Measurements from ENCODE around the gene CLIC2.

Gene CLIC2

GRCh38 chrX:155262970-155263754 lies 71.3 kb downstream of the CLIC2 start:
- no peak for DNase-seq

- no peak for DNase-seq
These were observed 74.7 kb downstream of the CLIC2 start for GRCh38 chrX:155259752-155260151.

DNA sequence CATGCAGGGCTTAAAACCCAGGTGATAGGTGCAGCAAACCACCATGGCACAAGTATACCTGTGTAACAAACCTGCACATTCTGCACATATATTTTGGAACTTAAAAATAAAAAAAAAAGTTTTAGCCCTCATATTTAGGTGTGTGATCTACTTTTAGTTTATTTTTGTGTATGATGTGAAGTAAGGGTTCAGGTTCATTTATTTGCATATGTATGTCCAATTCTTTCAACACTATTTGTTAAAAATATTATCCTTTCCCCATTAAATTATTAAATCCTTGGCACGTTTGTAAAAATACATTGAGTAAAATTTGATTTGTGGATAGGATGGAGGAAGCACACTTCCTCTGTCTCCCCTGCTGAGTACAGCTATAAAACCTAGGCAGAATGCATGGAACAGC lies 83.0 kb downstream of the CLIC2 start:
- no peak for DNase-seq

GRCh38 chrX:155247497-155247896 lies 86.9 kb downstream of the CLIC2 start:
- DNase-seq, result no peak

DNA sequence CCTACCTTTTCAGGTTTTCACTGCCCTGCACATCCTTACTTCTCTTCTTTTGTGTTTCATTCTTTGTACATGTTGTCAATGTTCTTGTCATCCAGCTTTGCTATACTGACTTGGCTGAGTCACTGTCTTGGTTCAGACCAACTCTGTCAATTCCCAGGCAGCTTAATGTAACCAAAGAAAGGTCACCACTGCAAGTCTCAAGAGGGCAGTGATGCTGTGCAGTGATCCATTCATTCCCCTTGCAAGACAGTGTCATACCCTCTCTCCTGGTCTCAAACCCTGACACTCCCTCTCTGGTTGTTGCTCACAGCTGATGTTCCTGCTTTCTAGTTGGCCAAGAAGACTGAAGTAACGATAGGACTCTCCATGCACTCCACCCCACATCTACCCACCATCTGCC lies 87.7 kb downstream of the CLIC2 start:
- no peak for DNase-seq

DNA sequence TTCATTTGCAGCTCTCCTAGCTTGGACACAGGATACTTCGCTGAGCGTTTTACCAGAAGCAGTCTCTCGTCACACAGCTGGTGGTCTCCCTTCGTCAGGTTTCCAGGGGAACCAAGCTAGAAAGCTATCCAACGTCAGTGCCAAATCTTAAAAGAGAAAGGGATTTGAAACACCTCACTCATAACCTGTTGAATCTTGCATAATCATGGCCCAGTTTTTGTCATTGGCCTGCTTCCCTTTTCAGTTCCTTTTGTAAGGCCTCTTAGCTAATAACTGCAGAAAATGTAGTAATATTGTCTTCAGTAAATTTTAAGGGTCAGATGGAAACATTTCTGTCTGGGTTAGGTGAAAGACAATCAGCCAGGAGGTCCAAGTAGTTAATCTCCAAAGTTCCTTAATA lies 92.1 kb downstream of the CLIC2 start:
- DNase-seq, result no peak

DNA sequence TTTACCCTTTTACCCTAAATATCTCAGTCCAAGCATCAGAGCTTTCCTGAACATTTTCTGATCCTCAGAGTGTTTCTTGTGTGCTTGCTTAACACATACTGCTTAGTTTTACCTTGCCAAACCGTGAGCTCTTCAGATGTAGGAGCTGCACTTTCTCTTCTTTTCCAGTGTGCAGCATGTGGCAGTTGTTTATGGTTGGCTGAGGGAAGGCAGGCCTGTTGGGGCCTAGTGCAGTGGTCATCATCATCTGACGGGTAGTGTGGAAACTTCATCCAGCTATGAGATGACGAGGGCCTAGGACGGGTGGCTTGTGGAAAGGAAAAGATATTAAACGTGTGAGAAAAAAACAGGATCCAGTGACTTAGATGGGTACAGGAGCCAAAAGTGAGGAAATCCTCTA lies 96.7 kb downstream of the CLIC2 start:
- no peak for DNase-seq

- no peak for DNase-seq
These were observed 98.5 kb downstream of the CLIC2 start for GRCh38 chrX:155235891-155236290.

DNA sequence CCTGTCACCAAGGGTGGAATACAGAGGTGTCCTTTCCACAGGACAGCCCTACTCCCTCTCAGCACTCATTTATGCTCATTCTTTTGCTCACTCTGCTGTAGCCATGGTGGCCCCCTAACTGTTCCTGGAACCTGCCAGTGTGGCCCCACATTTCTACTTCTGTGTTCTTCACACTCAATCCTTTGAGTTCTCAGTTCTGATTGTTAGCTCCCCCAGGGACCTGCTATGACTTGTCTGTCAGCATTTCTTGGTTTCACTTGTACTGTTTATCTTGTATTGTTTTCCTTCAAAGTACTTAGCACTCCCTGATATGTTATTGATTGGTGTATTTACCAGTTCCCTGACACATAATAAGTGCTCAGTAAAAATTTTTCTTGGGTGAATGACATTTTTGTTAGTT lies 103.3 kb downstream of the CLIC2 start:
- no peak for DNase-seq

Measured in fibroblast of skin of abdomen (primary cell).